NCI-H748 (cell line): ENCODE measurements around the gene IL2RA.
"Not testable (repeated sequence)": the region's sequence is repeated elsewhere in the genome, so short reads cannot be mapped to it uniquely, and the experiment has no call there.

ENCODE experiments used
- DNase-seq: peaks from one replicate; lab custom pipeline; 2025; ENCODE audit not compliant: unreplicated experiment; lab: John Stamatoyannopoulos, UW

Gene IL2RA

DNA sequence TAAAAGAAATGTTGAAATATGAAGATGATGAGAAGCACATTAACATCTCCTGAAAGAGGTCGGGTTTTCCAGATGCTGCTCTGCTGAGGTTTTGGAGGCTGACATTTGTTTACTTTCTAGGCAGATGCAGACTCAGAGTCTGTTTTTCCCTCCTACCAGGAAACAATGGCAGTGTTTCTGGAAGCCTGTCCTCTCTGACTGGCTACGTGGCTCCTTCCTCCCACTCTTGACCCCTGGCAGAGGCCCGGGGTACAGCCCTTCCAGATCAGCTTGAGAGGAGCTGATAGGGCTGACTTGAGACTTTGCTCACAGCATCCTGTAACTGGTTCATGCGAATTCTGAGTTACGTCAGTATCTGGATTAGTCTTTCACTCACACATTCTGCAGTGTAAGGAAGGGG is 43.7 kb downstream of the IL2RA start:
- DNase-seq = no peak

DNA sequence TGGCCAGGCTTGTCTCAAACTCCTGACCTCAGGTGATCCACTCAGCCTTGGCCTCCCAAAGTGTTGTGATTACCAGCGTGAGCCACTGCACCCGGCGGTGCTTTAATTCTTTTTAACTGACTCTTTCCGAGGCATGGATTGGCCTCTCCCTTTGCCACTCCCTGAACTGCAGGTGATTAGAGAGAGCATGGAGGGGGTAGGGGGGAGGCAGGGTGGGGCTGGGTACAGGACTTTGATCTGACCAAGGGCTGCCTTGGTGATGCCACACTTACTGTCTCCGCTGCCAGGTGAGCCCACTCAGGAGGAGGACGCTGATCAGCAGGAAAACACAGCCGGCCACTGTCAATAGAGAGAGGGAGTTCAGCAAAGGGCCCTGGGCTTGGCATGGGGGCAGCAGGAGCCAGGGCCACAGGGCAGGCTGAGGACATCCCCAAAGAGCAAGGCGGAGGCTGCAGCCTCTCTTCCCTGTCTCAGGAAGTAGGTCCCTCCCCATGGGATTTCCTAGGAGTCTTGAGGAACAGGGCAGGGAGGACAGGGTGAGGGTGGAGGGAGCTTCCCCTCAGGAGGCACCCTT is 44.3 kb downstream of the IL2RA start:
- no peak for DNase-seq

DNA sequence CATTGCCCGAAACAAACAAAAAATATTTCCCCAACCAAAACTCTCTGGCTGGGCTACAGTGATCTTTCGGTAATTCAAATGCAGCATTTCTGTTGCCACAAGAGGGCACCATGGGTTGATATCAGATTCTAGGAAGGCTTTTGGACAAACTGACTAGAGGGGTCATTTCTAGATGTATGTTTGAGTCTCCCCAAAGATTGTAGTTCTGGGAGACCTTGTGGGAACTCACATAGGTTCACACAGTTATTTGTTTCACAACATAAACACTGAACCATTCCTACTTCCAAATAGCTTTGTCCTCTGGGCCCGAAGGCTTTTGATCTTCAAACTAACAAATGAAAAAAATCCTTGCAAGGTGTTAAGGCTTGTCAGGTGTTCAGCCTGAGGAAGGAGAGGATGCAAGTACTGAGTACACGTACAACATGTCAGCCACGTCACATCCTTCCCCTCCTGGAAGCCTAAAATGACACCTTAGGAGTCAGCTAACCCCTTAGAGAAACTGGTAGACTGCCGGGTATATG is 47.9 kb downstream of the IL2RA start:
- peak; percentile 45 for DNase-seq

DNA sequence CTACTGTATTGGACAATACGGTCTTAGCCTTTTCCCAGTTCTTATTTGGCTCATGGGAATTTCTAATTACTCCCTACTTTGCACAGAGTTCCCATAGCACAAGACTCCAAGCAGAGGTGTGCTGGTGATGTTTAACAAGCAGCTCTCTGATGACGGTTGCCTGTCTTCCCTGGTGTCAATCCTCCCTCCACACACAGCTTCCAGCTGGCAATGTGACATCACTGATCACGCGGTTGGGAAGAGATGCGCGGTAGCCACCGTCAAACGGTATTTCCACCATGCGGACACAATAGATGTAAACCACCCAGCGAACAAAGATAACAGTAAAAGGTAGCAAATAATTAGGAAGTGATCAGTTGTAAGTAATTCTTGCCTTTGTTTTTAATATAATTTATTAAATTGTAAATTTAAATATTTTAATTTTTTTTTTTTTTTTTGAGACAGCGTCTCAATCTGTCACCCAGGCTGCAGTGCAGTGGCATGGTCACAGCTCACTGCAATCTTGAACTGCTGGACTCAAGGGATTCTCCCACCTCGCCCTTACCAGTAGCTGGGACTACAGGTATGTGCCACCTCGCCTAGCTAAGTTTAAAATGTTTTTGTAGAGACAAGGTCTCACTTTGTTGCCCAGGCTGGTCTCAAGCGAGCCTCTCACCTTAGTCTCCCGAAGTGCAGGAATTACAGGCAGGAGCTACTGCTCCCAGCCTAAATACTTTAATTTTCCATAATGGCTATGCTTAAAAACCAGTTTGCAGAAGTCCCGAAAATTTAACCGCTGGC is 48.6 kb downstream of the IL2RA start:
- peak; percentile 72 for DNase-seq

DNA sequence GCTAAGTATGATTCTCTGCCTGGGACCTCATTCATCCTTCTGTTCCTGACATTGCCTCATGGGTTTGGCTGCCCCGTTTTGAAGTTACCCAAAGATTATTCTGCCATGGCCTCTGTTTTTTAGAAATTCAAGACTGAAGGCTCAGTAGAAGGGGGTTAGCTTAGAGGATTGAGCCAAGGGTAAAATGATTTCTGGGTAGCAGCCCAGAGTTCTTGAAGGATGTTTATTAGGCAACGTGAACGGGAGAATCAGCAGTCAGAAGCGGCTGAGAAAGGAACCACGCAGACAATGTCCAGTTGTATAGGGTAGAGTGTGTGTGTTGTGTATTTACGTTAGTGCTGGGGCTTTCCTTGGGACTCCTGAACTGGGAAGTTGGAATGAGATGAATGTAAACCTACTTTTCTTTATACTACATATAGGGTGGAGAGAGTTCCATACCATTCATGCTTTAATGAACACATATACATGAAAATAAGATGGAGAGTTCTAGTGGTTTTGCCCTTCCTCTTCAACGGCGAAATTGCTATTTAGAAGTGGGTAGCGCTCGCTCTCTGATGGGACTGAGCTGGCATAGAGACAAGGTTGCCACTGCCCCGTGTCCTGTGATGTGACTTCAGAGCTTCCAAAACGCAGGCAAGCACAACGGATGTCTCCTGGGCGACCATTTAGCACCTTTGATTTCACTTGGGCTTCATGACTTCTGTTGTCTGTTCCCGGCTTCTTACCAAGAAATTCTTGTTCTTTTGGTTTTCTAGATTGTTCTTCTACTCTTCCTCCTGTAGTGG is 49.9 kb downstream of the IL2RA start:
- DNase-seq = no peak

DNA sequence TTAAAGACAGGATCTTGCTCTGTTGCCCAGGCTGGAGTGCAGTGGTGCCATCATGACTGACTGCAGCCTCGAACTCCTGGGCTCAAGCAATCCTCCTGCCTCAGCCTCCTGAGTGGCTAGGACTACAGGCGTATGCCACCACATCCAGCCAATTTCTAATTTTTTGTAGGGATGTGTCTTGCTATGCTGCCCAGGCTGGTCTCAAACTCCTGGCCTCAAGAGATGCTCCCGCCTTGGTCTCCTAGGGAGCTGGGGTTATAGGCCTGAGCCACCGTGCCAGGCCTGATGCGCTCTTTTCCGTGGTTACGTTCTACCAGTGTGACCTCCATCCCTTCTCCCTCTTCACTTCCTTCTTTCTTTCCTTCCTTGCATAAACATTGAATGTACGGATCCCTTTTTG is 50.6 kb downstream of the IL2RA start:
- DNase-seq = no peak

DNA sequence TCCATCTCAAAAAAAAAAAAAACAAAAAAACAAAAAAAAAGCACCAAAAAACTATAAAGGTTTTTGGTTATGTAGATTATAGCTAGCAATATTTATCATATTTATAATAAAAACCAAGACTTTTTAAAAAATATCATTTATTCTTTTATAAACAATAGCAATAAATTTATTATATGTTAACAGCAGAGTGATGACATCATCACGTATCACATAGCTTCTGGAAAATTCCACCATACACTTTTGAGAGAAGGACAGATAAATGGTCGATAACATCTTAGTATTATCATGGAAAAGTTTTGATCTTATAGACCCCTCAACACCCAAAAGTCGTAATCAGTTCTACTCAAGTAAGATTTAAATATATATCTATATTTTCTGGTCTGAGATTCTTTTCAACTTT is 51.6 kb downstream of the IL2RA start:
- no peak for DNase-seq

DNA sequence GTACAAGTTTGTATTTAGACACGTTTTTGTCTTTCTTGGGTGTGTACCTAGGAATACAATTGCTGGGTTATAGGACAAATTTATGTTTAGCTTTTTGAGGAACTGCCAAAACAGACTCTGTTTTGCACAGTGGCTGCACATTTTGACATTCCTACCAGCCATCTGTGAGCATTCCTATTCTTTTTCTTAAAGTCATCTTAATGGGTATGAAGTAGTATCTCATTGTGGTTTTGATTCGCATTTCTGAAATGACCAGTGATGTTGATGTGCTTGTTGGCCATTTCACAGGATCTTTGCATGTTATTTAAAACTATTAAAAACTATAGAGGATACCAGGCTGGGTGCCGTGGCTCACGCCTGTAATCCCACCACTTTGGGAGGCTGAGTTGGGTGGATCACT is 52.2 kb downstream of the IL2RA start:
- DNase-seq = no peak

DNA sequence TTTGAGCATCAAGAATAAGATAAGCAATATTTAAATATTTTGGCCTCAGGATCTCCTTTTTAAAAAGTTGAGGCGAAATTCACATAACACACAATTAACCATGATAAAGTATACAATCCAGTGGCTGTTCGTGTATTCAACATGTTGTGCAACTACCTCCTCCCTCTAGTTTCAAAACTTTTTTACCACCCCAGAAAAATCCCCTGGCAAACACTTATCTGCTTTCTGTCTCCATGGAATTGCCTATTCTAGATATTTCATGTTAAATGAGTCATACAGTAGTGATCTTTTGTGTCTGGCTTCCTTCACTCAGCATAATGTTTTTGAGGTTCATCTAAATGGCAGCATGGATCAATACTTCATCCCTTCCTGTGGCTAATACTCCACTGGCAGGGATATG is 53.0 kb downstream of the IL2RA start:
- no peak for DNase-seq

DNA sequence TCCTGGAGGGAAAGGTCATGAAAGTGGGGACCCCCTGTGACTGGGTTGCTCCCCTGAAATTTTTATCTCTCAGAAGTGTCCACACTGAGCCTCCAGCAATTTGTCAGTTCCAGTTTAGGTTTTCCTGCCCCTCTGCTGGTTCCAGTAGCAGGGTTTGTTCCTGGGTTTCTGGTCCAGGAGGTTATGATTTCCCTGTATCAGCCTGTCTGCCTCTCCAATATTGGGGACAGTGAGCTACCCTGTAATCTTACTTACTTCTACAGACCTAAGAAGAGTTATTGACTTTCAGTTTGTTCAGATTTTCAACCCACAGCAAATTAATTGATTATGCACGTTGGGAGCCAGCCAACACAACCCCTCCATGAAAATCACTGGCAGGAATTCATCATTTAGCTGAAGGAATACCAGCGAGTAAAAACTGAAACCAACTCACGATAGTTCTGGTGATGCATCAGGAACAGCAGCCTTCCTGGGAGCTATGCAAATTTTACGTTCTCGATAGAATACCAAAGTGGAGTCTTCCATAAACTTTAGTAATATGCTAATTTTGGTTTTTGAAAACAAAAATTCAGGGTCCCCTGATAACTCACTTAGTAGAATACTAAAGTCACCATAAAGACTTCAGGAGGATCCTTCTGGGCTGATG is 53.5 kb downstream of the IL2RA start:
- no peak for DNase-seq

DNA sequence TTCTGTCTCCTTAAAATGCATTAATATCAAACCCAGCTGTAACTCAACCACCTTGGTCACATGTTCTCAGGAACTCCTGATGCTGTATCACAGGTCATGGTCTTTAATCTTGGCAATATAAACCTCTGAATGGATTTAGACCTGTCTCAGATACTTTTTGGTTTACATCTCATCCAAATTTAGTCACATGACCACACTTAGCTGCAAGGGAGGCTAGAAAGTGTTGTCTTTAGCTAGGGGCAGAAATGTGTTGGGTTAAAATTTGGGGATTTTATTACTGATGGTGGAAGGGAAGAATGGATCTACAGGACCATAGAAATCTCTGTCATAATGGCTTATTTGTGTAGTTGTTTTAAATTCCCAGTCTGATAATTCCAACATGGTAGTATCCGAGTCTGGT is 55.2 kb downstream of the IL2RA start:
- no peak for DNase-seq

DNA sequence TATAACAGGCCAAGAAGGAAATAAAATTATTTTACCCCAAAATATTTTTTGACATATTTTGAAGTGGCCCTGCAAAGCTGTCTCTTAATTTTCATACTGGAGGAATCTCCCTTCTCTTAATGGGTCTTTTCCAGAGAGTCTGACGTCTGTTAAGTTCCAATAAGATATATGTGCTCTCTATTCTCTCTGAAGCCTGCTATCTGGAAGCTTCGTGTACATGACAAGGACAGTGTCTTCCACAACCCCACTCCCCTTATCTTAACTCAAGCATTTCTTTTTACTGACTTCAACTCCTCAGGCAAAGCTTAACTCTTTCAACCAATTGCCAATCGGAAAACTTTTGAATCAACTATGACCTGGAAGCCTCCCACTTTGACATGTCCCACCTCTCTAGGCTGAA is 55.6 kb downstream of the IL2RA start:
- DNase-seq = no peak

DNA sequence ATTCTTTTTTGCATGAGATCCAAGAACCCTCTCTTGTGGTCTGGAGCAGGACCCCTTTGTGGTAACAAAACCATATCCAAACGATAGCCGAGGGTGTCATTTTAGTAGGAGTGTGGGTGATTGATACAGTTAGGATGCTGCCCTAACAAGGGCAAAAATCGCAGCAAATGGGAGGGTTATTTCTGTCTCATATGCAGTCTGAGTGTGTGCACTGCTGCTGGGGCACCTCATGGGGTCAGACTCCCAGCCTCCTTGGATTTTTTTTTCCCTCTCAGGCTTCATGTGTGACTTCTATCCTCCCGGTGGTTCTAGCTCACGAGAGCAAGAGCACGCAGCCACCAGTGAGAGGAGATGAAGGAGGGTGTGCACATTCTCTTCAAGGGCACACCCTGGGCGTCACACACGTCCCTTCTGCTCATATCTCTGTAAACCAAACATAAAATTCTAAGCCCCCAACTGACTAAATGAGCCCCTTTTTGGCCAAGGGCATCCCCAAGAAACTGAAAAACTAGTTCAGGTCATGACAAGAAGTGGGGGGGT is 56.2 kb downstream of the IL2RA start:
- DNase-seq = no peak

DNA sequence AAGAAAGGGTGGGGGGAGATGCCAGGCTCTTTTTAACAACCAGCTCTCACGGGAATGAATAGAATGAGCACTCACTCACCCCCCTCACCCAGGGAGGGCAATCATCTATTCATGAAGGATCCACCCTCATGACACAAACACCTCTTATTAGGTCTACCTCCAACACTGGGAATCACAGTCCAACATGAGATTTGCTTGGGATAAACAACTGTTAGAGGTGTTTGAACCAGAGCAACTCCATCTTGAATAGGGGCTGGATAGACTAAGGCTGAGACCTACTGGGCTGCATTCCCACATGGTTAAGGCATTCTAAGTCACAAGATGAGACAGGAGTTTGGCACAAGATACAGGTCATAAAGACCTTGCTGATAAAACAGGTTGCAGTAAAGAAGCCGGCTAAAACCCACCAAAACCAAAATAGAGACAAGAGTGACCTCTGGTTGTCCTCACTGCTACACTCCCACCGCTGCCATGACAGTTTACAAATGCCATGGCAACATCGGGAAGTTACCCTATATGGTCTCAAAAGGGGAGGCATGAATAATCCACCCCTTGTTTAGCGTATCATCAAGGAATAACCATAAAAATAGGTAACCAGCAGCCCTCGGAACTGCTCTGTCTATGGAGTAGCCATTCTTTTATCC is 56.9 kb downstream of the IL2RA start:
- not testable (repeated sequence) for DNase-seq

DNA sequence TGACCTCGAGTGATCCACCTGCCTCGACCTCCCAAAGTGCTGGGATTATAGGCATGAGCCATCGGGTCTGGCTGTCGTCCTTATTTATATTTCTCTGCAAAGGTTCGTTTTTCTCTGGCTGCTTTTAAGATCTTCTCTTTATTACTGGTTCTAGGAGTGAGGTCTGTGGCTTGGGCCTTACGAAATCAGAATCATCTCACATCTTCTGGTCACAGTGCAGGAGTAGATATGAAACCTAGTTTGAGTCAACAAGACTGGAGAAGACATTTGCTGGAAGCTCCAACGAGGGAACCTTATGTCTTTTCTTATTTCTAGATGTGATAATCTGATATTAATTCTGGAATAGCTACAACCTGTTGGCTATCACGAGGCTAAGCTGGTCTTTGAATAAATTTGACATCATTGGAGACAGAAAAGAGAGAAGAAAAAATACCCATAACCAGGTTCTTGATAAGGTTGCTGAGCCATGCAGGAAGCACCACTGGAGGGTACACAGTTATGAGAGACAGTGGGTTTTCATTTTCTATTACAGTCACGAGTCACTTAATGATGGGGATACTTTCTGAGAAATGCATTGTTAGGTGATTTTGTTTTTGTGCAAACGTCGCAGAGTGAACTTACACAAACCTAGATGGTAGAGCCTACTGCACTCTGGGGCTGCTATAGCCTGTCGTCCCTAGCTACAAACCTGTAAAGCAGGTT is 59.2 kb downstream of the IL2RA start:
- no peak for DNase-seq

DNA sequence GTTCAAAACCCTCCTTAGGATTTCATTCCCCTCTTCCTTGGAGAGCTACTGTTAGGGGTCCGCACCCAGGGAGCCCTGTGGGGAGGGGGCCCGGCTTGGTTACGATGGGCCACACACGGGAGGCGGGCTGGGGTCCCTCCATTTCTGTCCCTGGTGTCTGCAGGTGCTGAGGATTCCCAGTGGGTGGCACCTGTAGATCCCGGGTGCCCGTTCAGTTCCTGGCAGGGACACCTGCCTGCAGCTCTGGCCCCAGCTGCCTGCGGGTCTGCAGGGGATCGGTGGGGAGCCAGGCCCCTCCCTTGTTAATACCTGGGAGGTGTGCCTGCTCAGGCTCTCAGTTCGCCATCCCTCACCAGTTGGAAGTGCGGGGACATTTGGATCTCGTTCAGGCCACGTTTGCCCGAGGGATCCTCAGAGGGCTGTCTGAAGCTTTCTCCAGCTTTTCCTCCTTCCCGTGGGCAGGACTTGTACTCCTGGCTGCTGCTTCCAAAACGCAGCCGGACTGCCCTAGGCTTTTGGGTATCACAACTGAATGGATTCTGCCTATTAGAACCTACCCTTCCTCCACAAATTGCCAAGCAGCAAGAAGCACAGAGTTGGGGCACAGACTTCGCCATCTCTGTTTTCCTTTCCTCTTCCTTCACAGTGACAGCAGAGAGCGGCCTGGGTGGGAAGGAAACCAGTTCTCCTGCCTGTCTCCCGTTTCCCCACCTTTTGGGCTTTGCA is 62.6 kb downstream of the IL2RA start:
- DNase-seq = peak; percentile 27

DNA sequence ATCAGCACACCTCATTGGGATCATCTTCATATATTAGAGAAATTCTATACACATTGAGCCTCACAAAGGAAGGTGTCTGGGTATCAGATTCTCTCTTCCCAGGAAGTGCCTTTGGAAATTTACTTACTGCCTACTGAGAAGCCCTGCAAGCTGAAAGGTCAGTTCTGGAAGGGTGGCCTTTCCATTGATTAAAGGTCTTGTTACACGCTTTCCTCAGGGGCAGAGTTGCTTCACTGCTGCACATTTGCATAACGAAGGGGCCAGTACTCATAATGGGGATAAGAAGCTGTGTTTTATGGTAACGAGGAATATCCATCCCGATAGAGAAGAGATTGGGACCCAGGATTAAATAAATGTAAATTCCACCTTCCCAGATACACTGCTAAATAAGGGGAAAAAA is 65.5 kb downstream of the IL2RA start:
- no peak for DNase-seq

DNA sequence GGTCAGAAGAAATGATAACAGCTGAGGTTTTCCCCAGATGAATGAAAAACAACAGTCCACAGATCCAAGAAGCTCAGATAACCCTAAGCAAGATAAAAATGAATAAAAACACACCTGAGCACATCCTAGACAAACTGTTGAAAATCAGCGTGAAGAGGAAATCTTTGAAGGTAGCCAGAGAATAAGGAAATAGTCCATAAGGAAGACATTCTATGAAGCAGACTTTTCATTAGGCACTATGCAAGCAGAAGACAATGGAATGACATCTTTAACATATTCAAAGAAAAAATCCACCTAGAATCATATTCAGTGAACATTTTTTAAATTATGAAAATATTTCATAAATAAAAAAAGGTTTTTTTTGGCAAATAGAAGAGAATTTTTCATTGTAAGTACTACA is 69.8 kb downstream of the IL2RA start:
- DNase-seq = no peak

DNA sequence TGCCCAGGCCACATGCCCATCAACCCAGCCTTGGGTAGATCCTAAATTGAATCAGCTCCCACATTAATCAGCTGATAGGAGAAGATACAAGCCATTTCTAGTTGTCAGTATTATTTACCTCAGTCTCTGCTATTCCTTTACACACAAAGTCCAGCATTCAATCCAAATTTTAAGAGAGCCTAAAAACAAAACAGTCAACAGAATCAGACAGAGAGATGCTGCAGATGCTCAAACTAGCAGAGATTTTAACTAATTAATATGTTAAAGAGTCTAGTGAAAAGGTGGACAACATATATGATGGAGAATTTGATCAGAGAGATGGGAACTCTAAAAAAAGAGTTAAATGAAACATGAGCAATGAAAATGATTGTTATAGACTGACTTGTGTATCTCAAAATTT is 70.5 kb downstream of the IL2RA start:
- no peak for DNase-seq
